ENCODE results near the gene TOP3B.

TOP3B gene, protein sequence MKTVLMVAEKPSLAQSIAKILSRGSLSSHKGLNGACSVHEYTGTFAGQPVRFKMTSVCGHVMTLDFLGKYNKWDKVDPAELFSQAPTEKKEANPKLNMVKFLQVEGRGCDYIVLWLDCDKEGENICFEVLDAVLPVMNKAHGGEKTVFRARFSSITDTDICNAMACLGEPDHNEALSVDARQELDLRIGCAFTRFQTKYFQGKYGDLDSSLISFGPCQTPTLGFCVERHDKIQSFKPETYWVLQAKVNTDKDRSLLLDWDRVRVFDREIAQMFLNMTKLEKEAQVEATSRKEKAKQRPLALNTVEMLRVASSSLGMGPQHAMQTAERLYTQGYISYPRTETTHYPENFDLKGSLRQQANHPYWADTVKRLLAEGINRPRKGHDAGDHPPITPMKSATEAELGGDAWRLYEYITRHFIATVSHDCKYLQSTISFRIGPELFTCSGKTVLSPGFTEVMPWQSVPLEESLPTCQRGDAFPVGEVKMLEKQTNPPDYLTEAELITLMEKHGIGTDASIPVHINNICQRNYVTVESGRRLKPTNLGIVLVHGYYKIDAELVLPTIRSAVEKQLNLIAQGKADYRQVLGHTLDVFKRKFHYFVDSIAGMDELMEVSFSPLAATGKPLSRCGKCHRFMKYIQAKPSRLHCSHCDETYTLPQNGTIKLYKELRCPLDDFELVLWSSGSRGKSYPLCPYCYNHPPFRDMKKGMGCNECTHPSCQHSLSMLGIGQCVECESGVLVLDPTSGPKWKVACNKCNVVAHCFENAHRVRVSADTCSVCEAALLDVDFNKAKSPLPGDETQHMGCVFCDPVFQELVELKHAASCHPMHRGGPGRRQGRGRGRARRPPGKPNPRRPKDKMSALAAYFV

DNA sequence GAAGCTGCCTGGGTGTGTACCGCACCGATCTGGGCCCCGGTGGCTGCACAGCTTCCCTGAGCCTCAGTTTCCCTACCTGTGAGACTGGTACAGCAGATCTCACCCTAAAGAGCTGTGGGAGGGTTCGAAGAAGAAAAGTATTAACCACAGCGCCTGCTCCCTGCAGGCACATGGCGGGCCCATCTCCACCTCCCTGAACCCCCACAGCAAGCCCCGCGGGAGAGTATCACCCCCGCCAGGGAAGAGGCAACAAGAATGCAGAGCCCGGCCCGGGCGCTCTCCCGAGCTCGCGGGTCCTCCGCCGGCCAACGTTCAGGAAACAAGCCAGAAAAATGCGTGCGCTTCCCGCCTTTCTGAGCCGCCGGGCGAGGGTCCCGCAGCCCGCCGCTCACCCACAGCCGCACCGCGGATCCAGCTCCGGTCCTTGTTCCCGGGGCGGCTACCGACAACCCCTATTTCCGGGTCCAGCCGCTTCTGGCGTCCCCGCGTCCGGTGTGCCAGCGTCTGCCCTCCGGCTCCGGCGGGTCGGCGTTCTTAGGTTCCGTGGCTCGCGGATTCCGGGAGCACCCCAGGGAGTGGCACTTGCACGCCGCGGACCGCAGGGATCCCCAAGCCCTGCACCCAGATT lies at the start of gene TOP3B:
TOP3B (minus strand) TSS at position 450 of the 628 bp plus-strand sequence. CDS start 7,078 bp downstream, outside the sequence.
- DNase-seq, result peak; percentile 46

DNA sequence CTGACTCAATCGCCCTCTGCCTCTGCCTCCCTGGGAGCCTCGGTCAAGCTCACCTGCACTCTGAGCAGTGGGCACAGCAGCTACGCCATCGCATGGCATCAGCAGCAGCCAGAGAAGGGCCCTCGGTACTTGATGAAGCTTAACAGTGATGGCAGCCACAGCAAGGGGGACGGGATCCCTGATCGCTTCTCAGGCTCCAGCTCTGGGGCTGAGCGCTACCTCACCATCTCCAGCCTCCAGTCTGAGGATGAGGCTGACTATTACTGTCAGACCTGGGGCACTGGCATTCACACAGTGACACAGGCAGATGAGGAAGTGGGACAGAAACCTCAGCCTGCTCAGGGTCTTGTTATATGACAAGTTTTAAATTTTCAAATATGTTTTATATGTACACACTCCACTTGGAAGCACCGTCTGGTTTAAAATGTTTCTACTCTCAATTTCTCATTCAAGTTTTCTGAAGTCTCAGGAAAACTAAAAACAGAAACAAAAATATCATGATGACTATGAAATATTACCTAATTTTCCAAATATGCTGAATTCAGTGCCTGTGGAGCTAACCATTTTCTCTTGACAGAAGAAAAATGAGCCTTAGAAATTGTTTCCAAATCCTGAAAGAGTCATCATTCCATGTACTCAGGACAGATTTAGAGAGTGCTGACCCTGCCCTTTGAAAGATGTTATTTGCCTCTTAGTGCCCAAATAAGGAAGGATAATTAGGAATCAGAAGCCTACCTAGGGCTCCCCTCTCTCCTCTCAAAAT lies 48.8 kb upstream of the TOP3B start:
- DNase-seq, result no peak

DNA sequence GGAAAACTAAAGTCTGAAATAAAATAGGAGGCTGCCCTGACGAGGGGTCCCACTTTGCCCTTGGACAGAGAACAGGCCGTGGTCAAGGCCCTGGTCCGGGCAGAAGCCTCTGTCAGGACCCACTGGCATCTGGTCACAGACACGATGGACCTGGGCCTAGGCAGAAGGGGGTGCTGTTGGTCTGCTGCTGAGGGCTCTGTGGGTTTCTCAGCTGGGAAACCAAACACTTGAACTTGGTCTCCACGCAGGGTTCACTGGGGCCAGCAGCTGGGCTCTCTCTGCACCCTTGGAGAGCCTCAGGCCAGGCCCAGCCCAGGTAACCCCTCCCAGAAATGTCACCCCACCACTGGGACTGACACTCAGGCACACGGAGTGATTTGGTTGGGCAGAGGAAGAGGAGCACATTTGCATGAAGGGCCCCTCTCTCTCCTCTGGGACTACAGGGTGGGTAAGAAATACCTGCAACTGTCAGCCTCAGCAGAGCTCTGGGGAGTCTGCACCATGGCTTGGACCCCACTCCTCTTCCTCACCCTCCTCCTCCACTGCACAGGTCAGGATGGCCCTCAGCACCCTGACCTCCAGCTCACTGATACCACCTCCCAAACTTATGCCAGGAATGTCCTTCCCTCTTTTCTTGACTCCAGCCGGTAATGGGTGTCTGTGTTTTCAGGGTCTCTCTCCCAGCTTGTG lies 48.1 kb upstream of the TOP3B start:
- no peak for DNase-seq

DNA sequence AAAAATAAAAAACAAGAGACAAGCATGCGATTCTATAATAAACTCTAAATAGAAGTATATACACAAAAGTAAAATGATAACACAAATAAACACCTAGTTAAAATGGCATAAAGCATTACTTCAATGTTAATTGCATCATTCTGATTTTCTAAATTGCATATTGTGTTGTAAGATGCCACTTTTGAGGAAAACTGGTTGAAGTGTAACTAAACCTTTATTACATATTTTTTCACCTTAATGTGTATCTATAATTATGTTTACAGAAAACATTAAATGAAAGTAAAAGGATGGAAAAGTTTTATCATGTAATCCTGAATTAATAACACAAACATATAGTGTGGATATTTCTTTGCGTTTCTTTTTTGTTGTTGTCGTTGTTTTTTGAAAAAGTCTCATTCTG lies 45.4 kb upstream of the TOP3B start:
- no peak for DNase-seq

- DNase-seq, result no peak
Observed at GRCh38 chr22:22026157-22026831, 43.7 kb upstream of the TOP3B start.

DNA sequence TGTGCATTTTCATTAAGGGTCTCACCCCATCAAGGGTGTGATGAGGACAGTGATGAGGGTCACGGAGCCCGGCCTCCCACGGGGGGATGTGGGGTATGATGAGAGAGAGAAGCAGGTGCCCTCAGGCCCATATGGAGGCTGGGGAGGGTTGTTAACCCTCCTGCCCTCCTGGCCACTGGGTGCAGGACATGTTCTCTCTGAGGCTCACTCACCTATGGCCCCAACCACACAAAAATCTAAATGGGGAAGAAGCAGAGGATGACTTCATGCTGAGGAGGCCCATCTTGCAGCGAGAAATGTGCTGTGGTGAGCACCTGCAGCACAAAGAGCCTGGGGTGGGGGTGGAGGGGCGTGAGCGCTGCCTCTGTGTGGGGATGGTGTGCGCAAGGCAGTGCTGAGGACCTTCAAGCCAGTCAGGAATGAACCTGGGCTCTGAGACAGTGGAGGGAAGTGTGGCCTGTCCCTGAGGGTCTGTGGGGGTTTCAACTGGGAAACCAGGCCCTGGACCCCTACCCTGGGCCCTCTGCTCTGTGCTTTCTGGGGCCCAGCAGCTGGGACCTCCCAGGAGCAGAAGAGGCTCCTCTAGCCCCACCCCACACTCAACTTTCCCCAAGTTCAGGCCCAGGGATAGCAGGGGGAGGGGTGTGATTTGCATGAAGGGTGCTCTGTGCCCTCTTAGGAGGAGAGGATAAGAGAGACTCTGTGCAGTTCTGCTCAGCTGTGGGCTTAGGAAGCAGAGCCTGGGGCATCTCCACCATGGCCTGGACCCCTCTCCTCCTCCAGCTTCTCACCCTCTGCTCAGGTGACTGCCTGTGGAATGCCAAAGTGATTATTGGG lies 43.0 kb upstream of the TOP3B start:
- DNase-seq, result no peak

DNA sequence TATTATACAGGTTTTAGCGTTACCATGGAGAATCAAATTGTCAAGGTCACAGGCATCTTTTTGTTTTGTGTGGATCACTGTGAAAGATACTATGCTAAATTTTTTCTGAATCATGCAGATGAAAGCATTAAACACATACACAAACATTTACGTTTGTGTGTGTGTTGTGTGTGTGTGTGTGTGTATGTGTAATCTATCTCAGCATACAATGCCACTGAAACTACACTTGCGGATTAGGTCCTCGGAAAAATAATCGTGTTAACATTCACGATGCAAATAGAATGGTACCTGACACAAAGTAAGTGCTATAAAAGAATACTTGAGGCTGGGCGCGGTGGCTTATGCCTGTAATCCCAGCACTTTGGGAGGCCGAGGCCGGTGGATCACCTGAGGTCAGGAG lies 41.9 kb upstream of the TOP3B start:
- no peak for DNase-seq

GRCh38 chr22:22023581-22024137 lies 41.1 kb upstream of the TOP3B start:
- no peak for DNase-seq

DNA sequence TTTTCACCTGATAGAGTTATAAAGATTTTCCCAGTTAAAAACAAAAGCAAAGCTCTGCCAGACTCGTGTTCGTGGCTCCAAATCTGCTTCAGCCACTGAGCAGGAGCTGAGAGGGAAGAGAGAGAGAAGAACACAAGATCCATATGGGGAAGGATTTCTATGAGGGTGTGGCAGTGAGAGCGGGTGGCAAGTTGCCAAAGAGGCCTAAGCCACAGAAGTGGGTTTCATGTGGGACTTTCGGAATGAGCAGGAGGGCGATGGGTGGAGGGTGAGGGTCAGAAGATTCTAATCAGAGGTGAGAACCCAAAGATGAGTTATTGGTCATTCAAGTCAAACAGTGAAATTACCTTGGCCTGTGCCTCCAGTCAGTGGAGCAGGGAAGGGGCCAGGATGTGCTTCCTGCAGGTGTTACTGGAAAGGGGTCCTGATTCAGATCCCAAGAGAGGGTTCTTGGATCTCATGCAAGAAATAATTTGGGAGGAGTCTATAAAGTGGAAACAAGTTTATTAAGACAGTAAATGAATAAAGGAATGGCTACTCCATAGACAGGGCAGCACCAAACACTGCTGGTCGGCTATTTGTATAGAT lies 40.5 kb upstream of the TOP3B start:
- no peak for DNase-seq

- DNase-seq, result no peak
Observed at GRCh38 chr22:22022255-22022840, 39.8 kb upstream of the TOP3B start.

- no peak for DNase-seq
Observed at GRCh38 chr22:22021162-22021750, 38.7 kb upstream of the TOP3B start.

DNA sequence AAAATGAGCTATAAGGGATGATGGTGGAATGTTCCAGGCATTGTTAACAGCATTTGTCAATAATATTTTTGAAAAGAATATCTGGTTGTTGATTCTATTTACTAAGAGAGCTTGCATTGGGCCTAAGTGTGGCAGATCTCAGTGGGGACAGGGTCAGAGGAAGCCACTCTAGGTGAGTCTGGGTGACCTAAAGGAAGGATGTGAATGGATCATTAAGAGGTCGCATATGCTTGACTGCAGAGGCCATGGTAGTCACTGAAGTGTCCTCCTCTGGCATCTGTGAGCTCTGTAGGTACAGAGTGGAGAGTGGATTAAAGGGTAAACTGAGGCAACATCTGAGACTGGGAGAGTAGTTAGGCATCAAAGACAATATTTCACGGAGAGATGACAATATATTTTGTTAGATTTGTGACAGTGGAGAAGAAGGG lies 37.9 kb upstream of the TOP3B start:
- no peak for DNase-seq

DNA sequence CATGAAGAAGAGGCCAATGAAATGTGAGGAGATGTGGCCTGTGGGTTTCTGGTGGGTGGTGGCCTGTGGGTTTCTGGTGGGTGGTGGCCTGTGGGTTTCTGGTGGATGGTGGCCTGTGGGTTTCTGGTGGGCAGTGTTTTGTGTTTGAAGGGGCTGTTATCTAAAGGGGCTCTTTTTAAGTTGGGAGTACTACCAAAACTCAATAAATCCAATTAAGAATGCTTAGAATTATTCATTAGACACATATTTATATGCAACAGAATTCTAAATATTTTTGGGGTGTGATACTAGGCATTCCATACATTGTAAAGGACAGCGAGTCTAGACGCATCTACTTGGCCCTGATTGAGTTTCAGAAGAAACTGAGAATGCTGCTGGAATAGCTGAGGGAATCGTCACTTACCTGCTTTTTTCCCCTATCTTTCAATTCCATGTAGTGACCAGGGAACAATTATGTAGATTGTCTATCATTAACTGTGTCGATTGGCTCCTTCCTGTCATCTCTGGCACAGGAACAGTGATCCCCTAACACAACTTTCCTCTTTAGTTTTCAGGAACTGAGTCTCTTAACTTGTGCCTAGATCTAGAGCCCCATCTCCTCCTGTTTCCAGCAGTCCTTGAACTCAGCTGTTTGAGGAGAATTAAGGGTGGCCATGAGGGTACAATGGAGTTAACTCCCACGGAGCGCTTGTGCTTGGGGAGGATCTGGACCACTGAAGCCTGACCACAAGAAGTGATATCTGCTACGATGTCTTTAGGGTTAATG lies 37.3 kb upstream of the TOP3B start:
- DNase-seq, result no peak

- DNase-seq, result no peak
Observed at GRCh38 chr22:22018825-22019658, 36.5 kb upstream of the TOP3B start.

- no peak for DNase-seq
Observed at GRCh38 chr22:22015631-22016030, 33.0 kb upstream of the TOP3B start.

DNA sequence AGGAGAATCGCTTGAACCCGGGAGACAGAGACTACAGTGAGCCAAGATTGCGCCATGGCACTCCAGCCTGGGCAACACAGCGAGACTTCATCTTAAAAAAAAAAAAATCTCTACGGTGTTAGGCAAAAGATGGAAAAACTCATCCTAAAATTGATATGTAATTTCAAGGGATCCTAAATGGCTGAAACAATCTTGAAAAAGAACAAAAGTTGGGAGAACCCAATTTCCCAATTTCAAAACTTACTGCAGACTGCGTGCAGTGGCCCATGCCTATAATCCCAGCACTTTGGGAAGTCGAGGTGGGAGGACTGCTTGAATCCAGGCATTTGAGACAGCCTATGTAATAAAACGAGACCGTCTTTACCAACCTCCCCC lies 31.7 kb upstream of the TOP3B start:
- no peak for DNase-seq

GRCh38 chr22:22013559-22014284 lies 31.1 kb upstream of the TOP3B start:
- DNase-seq, result no peak

Measured in DMS153 (cell line).